DMS53 treated with DMSO at 0.1 percent for 48 hours (cell line): Measurements from ENCODE around the gene TOR2A.

ENCODE experiments used
- DNase-seq: peaks from one replicate; lab custom pipeline; 2025; ENCODE audit not compliant: unreplicated experiment; lab: John Stamatoyannopoulos, UW

Gene TOR2A

GRCh38 chr9:127720865-127721227, 14.2 kb downstream of the TOR2A start:
- no peak for DNase-seq

DNA sequence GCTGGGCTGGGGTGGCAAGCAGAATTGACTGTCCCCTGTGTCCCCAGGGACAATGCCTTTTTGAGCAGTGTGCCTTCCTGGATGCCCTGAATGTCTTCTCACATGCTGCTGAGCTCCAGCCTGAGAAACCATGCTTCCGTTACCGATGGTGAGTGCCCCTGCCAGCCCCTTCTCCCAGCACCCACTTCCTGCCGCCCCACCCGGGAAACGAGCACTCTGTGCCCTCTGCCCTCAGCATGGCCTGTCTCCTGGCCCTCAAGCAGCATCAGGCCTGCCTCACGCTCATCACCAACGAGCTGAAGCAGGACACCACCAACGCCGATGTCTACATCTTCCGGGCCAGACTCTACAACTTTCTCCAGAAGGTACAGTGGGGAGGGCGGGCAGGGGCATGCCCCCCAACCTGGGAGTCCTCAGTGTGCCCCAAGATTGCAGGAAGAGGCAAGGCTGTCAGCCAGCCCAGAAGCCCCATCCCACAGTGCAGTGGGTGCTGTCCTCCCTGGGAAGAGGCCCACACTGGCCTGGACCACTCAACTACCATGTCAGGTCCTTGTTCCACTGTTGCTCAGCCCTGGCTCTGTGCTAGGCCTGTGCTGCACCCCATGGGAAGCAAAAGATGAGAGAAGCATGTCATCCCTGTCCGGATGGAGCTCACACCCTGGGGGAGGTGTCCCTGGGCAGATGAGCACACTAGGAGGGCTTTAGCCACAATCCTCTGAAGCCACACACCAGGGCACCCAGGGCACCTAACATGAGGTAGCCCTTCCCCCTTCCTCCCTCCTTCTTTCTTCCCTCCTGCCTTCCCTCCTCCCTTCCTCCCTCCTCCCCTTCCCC, 14.8 kb downstream of the TOR2A start:
- DNase-seq: no peak

- DNase-seq: no peak
Measured at GRCh38 chr9:127717766-127718165, 17.3 kb downstream of the TOR2A start.

DNA sequence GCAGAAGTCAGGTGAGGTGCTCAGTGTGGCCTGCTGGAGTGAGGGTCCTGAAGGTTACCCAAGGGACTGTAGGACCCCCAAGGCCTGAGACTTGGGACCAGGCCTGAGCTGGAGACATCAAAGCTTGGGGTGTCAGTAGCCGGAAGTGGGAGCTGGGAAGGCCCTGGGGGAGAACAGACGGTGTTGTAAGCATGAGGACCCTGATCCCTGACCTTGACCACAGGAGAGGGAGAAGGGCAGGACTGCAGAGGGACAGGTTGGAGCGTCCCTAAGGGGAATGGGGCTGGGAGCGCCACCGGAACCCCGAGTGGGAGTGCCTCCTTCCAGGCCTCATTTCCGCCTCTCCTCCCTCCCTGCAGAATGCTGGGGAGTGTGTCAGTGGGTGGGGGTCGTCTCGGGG, 18.7 kb downstream of the TOR2A start:
- no peak for DNase-seq

GRCh38 chr9:127715470-127716337, 19.4 kb downstream of the TOR2A start, which contains the start of the genes PTRH1 and TTC16:
Gene PTRH1, minus strand, starts transcription at chr9:127715663. Its CDS starts 24 bp downstream, at chr9:127715639.
Gene TTC16, plus strand, starts transcription at chr9:127716079. Its CDS starts 67 bp downstream, at chr9:127716146.
- peak; percentile 90 for DNase-seq

GRCh38 chr9:127714951-127715469, 20.1 kb downstream of the TOR2A start:
- DNase-seq: no peak

- no peak for DNase-seq
Measured at GRCh38 chr9:127714020-127714750, 20.9 kb downstream of the TOR2A start.

GRCh38 chr9:127712867-127713266, 22.2 kb downstream of the TOR2A start:
- DNase-seq: no peak

- DNase-seq: no peak
Measured at GRCh38 chr9:127712371-127712770, 22.7 kb downstream of the TOR2A start.

- DNase-seq: no peak
Measured at GRCh38 chr9:127711831-127712274, 23.2 kb downstream of the TOR2A start.

- DNase-seq: no peak
Measured at GRCh38 chr9:127711226-127711701, 23.8 kb downstream of the TOR2A start.

- no peak for DNase-seq
Measured at GRCh38 chr9:127710204-127710783, 24.8 kb downstream of the TOR2A start.

DNA sequence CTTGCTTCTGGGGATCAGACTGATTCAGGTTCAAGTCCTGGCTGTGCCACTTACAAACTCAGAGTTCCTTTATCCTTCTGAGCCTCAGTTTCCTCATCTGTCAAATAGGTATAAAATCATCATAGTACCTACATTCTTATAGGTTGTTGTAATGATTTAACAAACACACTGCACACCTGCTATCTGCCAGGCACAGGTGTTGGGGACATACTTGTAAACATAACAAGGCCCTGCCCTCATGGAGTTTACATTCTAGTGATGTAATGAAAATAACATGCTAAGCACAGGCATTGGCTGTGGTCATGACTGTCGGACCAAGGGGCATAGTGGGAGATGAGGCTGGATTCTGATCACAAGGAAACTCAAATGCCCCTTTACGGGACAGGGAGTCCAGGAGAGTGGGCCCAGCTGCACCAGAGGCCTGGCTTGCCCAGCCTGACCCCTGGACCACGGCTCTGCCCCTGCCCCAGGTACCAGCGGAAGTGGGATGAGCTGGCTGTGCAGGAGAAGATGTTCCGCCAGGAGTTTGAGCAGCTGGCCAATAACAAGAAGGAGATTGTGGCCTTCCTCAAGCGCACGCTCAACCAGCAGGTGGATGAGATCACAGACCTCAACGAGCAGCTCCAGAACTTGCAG, 26.0 kb downstream of the TOR2A start:
- DNase-seq: no peak

DNA sequence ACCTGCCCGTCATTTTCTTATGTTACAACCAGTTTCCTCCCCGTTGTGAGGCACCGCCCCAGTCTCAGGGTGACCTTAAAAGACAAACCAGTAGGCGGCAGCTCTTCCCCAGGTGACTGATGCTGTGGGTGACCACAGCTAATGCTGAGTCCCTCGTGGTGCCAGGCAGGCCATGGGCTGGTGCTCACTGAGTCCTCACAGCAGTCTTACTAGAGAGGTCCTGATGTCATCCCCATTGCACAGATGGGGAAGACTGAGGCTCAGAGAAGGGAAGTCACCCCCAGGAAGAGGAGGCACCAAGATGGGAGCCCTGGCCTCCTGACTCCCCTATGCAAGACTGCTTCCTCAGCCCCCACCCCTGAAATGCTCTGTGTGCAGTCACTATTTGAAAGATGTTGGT, 27.3 kb downstream of the TOR2A start:
- peak; percentile 41 for DNase-seq

DNA sequence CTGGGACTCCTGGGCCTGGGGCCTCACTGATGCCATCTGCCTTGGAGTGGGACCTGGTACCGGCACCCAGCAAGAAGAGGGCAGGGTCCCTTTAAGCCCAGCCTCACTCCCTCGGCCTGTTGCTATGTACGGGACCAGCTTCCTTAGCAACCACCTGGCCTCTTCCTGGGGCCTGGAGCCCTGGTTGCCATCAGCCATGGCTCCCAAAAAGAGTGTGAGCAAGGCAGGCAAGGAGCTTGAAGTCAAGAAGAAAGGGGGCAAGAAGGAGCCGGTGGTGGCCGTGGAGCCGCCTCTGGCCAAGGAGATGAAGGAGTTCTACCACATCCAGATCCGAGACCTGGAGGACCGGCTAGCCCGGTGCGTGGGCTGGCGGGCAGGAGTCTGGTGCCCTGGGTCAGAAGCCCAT, 28.3 kb downstream of the TOR2A start, which contains the start of gene CFAP157:
TSS of gene CFAP157 (plus strand) at position 153 of the 406 bp plus-strand sequence. CDS start at position 197, 44 bp downstream.
- DNase-seq: no peak

DNA sequence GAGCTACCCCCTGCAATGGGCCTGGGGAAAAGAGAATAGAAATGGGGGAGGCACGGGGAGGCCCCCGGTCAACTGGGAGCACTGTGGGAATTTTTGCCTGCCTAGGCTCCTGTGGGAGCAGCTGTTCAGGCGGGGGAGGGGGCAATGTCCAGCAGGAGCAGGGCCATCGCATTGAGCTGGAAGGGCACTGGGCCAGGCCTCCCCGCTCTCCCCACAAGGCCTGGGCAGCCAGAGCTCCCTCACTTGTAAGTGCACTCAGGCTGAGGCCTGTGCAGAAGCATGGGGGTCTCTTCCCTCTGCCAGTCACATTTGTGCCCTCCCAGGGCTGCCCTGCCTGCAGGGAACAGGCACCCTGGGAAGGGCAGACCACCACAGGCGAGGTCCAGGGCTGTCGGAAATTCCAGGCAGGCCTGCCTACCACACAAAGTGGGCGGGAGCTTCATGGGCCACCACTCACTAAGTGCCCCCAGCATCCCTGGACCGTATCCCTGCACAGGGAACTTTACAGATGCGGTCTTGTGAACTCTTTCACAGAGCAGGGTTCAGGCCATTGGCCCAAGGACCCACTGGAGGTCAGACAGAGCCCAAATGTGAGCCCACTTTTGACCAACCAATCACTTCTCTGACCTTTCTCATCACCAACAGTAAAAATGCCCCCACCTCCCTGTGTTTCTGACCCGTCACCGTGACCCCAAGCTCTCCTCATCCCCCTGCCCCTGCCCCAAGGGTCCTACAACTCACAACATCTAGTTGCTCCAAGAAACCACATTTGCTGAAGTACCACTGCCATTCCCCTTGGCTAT, 29.3 kb downstream of the TOR2A start:
- no peak for DNase-seq

DNA sequence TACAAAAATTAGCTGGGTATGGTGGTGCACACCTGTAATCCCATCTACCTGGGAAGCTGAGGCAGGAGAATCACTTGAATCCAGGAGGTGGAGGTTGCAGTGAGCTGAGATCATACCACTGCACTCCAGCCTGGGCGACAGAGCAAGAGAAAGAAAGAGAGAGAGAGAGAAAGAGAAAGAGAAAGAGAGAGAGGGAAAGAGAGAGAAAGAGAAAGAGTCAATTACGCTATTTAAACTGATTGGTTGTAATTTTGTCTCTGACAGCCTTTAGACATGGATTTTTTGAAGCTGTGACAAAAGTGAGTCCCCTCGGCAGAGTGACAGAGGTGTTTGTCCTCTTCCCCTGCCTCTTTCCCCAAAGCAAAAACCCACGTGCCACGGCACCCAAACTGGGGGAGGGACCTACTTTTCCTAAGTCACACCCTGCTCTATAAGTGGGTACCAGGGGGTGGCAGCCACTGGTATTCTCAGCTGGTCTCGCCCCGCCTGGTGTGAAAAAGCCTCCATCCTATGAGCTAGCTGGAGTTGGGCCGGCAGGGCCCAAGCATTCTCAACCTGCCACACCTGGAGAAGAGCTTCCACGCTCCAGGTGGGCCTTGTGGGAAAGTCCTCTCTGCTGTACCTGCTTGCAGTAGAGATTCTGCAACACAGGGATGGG, 31.7 kb downstream of the TOR2A start:
- no peak for DNase-seq

- no peak for DNase-seq
Measured at GRCh38 chr9:127700594-127701255, 34.4 kb downstream of the TOR2A start.
